Adrenal gland (tissue), 12 donors: Measurements from ENCODE around the gene LBH. TPM values are rescaled to one million over a fixed set of nuclear protein-coding genes. Genes with fewer than 3 reads are reported as not detected.

ENCODE experiments used
- DNase-seq, 7 donors: peaks; one replicate each; pipeline ENCODE4 v3.0.0-alpha.2; 2019 to 2020
- H3K27ac ChIP-seq, 5 donors: fragments of 200-600 bp; sonication (generic) in 4 of 5; 1 replicate in 3 of 5; 2 replicates in 2 of 5; pipeline versions ENCODE4 v1.5.1 to v1.8.0; 2016 to 2020; ENCODE audit warnings: mild to moderate bottlenecking in 1 of 5
- H3K27me3 ChIP-seq: fragments of 200-600 bp; 2 replicates; pipeline ENCODE4 v1.8.0; 2021
- H3K36me3 ChIP-seq, 2 donors: fragments of 200-600 bp; replicated peaks in 1 of 2; 1 replicate in 1 of 2; 2 replicates in 1 of 2; pipeline versions ENCODE4 v1.5.1 to v1.8.0; 2018 to 2022
- H3K4me1 ChIP-seq, 2 donors: fragments of 200-600 bp; replicated peaks in 1 of 2; 1 replicate in 1 of 2; 2 replicates in 1 of 2; pipeline versions ENCODE4 v1.5.1 to v1.8.0; 2018 to 2021
- H3K4me3 ChIP-seq, 4 donors: fragments of 200-600 bp; sonication (generic) in 3 of 4; one replicate each; pipeline ENCODE4 v1.5.1; 2016 to 2018
- H3K9me3 ChIP-seq, 3 donors: fragments of 200-600 bp; sonication (generic) in 1 of 3; replicated peaks in 1 of 3; 1 replicate in 2 of 3; 2 replicates in 1 of 3; pipeline versions ENCODE4 v1.5.1 to v1.8.0; 2016 to 2021
- CTCF ChIP-seq, 6 experiments: fragments of 450-650 bp in 4 of 6; fragments of 200-600 bp in 2 of 6; sonication (generic) in 1 of 6; IDR thresholded peaks; 1 replicate in 5 of 6; 2 replicates in 1 of 6; pipeline versions ENCODE4 v1.5.1 to v1.8.0; 2016 to 2021; ENCODE audit warnings: antibody characterized with exemption in 6 of 6, mild to moderate bottlenecking in 2 of 6, moderate library complexity in 1 of 6
- POLR2A ChIP-seq, 2 donors: fragments of 450-650 bp; IDR thresholded peaks; one replicate each; pipeline ENCODE4 v1.6.1; 2017; ENCODE audit warnings: antibody characterized with exemption in 2 of 2, mild to moderate bottlenecking in 2 of 2, moderate library complexity in 1 of 2
- WGBS, 4 donors: extraction: QIAGEN DNeasy Blood & Tissue Kit in 2 of 4; methylation state at CpG; one replicate each; pipeline versions ENCODE4 v1.1.5 to v1.1.7; 2013 to 2017; 5-methylcytosine and 5-hydroxymethylcytosine counted together
- intact Hi-C, 2 donors: fragments of 100-400 bp; cut with DNase I; formaldehyde crosslinking; loops; one replicate each; pipeline versions ENCODE4 v1.14.1 to v1.15.0; 2022 to 2023
- polyA plus RNA-seq, 3 donors: library from polyadenylated mRNA; stranded (reverse); fragments of 200-250 nt in 2 of 3; fragments of 350-450 nt in 1 of 3; fragmentation: Illumina TruSeq in 1 of 3; extraction: RNeasy Lipid Tissue Mini Kit (QIAGEN cat#74804) in 1 of 3; gene quantifications; one replicate each; pipeline ENCODE4 v1.2.3, GENCODE V29; 2013 to 2014
- total RNA-seq, 9 donors: library from RNA; depleted of rRNA in 4 of 9; stranded (reverse); fragments of >200 nt in 4 of 9; fragments of 120-200 nt in 1 of 9; fragmentation: NEBNext Ultra II Directional in 1 of 9; extraction: Animal tissue kit (Norgen Biotek cat#: 25700) in 1 of 9; gene quantifications; one replicate each; pipeline versions ENCODE4 v1.1.0 to v1.2.4, GENCODE V29; 2013 to 2023
- donor health status: healthy with polysubstance abuse.
- donor health status: Bipolar disorder and iron deficiency.
- donor health status: DM: yes; HTN: yes; CAD: no.
- donor health status: DM: no; HTN: no; CAD: no.
- donor health status: DM: no; HTN: no; CAD: no.
- donor health status: DM: yes; HTN: yes; CAD: no.

Gene LBH
- total and polyA plus RNA-seq, 12 donors, result 7.6 to 76.4 (median 11.4) TPM

DNA sequence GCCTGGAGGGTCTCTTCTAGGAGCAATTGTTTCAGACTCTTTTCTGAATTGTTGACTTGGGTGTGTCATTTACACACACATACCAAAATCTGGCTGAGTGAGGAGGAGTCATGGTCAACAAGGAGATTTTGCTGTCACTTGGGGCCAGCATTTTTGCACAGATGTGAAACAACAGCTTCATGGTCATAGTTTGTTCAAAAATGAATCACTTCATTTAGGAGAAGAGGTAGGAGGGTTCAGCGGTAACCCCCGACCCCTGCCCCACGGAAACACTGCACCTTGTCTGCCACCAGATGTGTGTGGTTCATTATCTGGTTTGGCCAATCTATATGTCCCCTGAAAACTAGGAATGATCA, 42.2 kb downstream of the LBH start:
- Histone ChIP-seq H3K9me3 (no peaks in the 10 kb centered on the region), H3K36me3 (no peaks in the 10 kb centered on the region), H3K27me3 (no peaks in the 10 kb centered on the region), H3K4me1 (peaks cover 0 to 7% of the 10 kb centered on the region in 2 donors), H3K27ac (no peak overlapping the region), H3K4me3 (no peak overlapping the region)
- WGBS, 4 donors, result 95 to 100% (median 97%) methylated on average over 3 of the region's 3 CpGs
- TF ChIP-seq CTCF (IDR thresholded peaks at IDR 0.05), result no peak
- TF ChIP-seq POLR2A (IDR thresholded peaks at IDR 0.05), result no peak
- DNase-seq, result no peak
- intact Hi-C loops, result no loop called here

GRCh38 chr2:30275256-30275655, 43.9 kb downstream of the LBH start:
- WGBS, 4 donors, result 89 to 97% (median 92%) methylated on average over 3 of the region's 3 CpGs
- peaks cover 0 to 7% of the 10 kb centered on the region in 2 donors for H3K4me1 ChIP-seq
- no peaks in the 10 kb centered on the region for H3K9me3 ChIP-seq
- no peaks in the 10 kb centered on the region for H3K27me3 ChIP-seq
- H3K4me3 ChIP-seq, result no peak overlapping the region
- H3K36me3 ChIP-seq, result no peaks in the 10 kb centered on the region
- no peak overlapping the region for H3K27ac ChIP-seq
- no peak for DNase-seq
- intact Hi-C loops, result no loop called here
- TF ChIP-seq POLR2A (IDR thresholded peaks at IDR 0.05) (no peak), CTCF (IDR thresholded peaks at IDR 0.05) (no peak)

GRCh38 chr2:30276455-30276911, 45.1 kb downstream of the LBH start:
- H3K4me3 ChIP-seq, result no peak overlapping the region
- no peak overlapping the region for H3K27ac ChIP-seq
- 70 to 86% (median 84%) methylated on average over 4 of the region's 4 CpGs for WGBS, 4 donors
- peaks cover 0 to 7% of the 10 kb centered on the region in 2 donors for H3K4me1 ChIP-seq
- no peak for DNase-seq
- no peaks in the 10 kb centered on the region for H3K9me3 ChIP-seq
- intact Hi-C loops, result no loop called here
- TF ChIP-seq POLR2A (IDR thresholded peaks at IDR 0.05), result no peak
- no peak for TF ChIP-seq CTCF (IDR thresholded peaks at IDR 0.05)
- no peaks in the 10 kb centered on the region for H3K36me3 ChIP-seq
- H3K27me3 ChIP-seq, result no peaks in the 10 kb centered on the region

- TF ChIP-seq POLR2A (IDR thresholded peaks at IDR 0.05), result no peak
- no peak for TF ChIP-seq CTCF (IDR thresholded peaks at IDR 0.05)
- H3K4me1 ChIP-seq, result peaks cover 0 to 7% of the 10 kb centered on the region in 2 donors
- 86 to 93% (median 89%) methylated on average over 3 of the region's 3 CpGs for WGBS, 4 donors
- H3K27ac ChIP-seq, result no peak overlapping the region
- H3K4me3 ChIP-seq, result no peak overlapping the region
- no peaks in the 10 kb centered on the region for H3K9me3 ChIP-seq
- no peak for DNase-seq
- H3K36me3 ChIP-seq, result no peaks in the 10 kb centered on the region
- no peaks in the 10 kb centered on the region for H3K27me3 ChIP-seq
- intact Hi-C loops, result no loop called here
Observed at GRCh38 chr2:30277582-30277981, 46.2 kb downstream of the LBH start.
